ENCODE data around the gene PSENEN. TPM values are rescaled to one million over a fixed set of nuclear protein-coding genes. Genes with fewer than 3 reads are reported as not detected.

Gene PSENEN
- total and polyA plus RNA-seq, 5 donors from 2014 or later: 21.1 to 99.6 (median 68.9) TPM

DNA sequence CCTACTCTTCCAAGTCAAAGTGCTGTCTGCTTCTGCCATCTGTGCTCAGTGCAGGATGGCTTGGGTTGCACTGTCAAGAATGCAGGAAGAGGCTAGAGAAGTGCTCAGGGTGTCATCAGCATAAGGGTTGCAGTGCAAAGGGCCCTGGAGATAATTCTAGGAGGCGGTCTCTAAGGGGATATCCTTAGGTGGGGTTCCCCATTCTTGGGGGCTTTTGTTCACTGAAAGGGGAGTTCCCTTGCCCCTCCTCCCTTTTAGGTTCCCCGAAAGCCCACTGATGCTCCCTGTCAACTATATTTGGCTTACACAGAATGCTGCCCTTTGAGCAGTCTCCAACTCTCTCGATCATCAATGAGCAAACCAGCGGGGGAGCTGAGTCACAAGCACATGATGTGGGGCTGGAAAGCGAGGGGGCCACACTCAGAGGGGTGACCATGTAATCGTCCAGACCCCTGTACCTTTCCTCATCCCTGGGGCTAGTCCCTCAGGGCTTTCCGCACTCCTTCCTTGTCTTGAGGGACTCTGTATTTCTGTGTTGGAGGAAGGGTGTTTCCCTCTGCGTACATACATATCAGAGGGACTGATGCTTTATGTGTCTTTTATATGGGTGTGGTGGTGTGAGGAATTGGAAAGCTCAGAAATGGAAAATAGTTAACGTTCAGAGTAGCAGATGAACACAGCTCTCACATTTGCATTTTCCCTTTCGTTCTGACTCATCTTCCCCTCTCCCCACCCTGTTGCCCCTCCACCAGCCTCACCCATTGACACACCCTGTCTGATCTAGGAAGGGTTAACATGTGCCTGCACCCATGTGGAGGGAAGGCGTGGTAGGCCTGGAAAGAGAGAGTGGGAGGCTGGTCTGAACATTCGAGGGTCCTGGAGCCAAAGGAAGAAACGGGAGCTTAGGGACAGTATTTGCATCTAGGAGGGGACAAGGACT is 34.4 kb upstream of the PSENEN start:
- H3K36me3 ChIP-seq (ENCODE audit: control insufficient read depth, insufficient read depth, low read length): no peaks in the 10 kb centered on the region
- peak overlapping the region; percentile 95 for H3K27ac ChIP-seq (ENCODE audit: insufficient read depth, low read length, poor library complexity, severe bottlenecking)
- no peaks in the 10 kb centered on the region for H3K27me3 Mint-ChIP-seq
- no peaks in the 10 kb centered on the region for H3K9me3 ChIP-seq (ENCODE audit: control insufficient read depth in 2 of 2, low read length in 2 of 2)
- H3K9me3 Mint-ChIP-seq: no peaks in the 10 kb centered on the region
- peak overlapping the region; percentile 12 to 84 (median 76) for H3K4me3 Mint-ChIP-seq
- H3K4me3 ChIP-seq (ENCODE audit: low read depth, low read length): peak overlapping the region; percentile 56
- peak overlapping the region; percentile 95 for H3K27ac Mint-ChIP-seq
- DNase-seq (peak; percentile 44 to 93 (median 46)), ATAC-seq (ENCODE audit: low read depth in 2 of 2) (peak; percentile 7 to 15)
- peaks cover 20 to 59% (median 44%) of the 10 kb centered on the region in 4 donors for H3K4me1 Mint-ChIP-seq
- no peaks in the 10 kb centered on the region for H3K27me3 ChIP-seq (ENCODE audit: control insufficient read depth, insufficient read depth, low read length)
- H3K4me1 ChIP-seq (ENCODE audit: control insufficient read depth, insufficient read depth, low read length, poor library complexity, severe bottlenecking): peaks cover 60% of the 10 kb centered on the region
- no peaks in the 10 kb centered on the region for H3K36me3 Mint-ChIP-seq

DNA sequence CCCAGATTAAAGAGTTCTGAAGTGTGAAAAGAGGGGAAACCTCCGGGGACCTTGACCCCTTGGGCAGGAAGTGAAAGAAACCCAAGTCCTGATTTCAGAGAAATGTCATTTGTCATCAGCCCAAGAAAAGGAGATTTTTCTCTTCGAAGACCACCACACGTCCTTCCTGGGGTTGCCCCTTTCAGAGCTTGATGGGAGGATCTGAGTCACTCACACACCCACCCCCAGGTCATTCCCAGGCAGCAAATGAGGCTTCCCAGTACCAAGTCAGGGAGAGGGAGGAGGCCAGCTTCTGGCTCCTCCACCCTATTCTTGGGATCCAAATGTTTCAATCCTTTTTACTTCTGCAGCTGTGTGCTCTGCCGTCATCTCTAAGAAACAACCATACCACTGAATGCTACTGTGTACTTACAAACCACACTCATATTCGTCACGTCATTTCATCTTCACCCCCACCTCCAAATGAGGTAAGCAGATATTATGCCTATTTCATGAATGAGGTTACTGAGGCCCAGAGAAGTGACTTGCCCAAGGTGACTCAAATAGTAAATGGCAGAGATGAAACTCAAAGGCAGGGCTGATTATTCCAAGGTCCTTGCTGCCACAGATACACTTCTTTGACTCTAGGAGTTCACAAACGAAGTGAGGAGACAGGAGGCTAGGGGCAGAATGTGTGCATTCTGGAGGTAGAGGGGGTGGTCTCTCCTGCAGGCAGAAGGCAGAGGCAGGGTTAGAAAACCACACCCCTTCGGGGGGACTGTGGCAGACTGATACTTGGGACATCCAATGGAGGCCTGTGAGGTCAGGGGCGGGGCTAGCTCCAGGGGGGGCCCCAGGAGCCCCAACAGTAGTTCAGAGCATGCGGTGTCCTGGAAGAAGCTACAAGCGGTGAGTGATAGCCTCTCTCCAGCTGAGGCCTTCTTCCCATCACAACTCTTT is 32.6 kb upstream of the PSENEN start:
- Mint-ChIP-seq H3K36me3 (no peaks in the 10 kb centered on the region), H3K9me3 (no peaks in the 10 kb centered on the region), H3K27me3 (no peaks in the 10 kb centered on the region), H3K4me1 (peaks cover 20 to 68% (median 48%) of the 10 kb centered on the region in 4 donors), H3K27ac (peak overlapping the region; percentile 95 to 98 (median 95)), H3K4me3 (peak overlapping the region; percentile 85 to 93 (median 88))
- Histone ChIP-seq H3K27me3 (ENCODE audit: control insufficient read depth, insufficient read depth, low read length) (no peaks in the 10 kb centered on the region), H3K4me1 (ENCODE audit: control insufficient read depth, insufficient read depth, low read length, poor library complexity, severe bottlenecking) (peaks cover 68% of the 10 kb centered on the region), H3K27ac (ENCODE audit: insufficient read depth, low read length, poor library complexity, severe bottlenecking) (peak overlapping the region; percentile 95), H3K4me3 (ENCODE audit: low read depth, low read length) (peak overlapping the region; percentile 69), H3K36me3 (ENCODE audit: control insufficient read depth, insufficient read depth, low read length) (no peaks in the 10 kb centered on the region), H3K9me3 (ENCODE audit: control insufficient read depth in 2 of 2, low read length in 2 of 2) (no peaks in the 10 kb centered on the region)
- DNase-seq: peak; percentile 62 to 91 (median 81)
- ATAC-seq (ENCODE audit: low read depth in 2 of 2): peak; percentile 32 to 33

DNA sequence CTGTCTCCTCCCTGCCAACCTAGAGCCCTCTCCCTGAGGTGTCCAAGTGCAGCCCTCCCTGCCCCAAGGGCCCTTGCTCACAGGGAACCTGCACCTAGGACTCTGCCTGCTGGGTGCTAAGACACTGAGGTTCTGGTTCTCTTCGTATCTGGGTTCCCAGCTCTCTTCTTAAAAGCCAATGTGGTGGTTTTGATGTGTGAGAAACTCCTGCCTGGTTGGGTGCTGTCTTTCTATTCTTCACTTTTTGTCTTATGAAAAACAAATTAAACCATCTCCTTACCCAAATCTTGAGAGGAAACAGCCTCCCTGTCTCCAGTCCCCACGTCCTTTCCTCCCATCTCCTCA is 32.0 kb upstream of the PSENEN start:
- Mint-ChIP-seq H3K36me3 (no peaks in the 10 kb centered on the region), H3K27ac (peak overlapping the region; percentile 95 to 98 (median 95)), H3K4me3 (peak overlapping the region; percentile 85 to 93 (median 88)), H3K9me3 (no peaks in the 10 kb centered on the region), H3K27me3 (peaks cover under 1% of the 10 kb centered on the region), H3K4me1 (peaks cover 20 to 69% (median 48%) of the 10 kb centered on the region in 4 donors)
- Histone ChIP-seq H3K27me3 (ENCODE audit: control insufficient read depth, insufficient read depth, low read length) (no peaks in the 10 kb centered on the region), H3K4me1 (ENCODE audit: control insufficient read depth, insufficient read depth, low read length, poor library complexity, severe bottlenecking) (peaks cover 70% of the 10 kb centered on the region), H3K9me3 (ENCODE audit: control insufficient read depth in 2 of 2, low read length in 2 of 2) (no peaks in the 10 kb centered on the region), H3K27ac (ENCODE audit: insufficient read depth, low read length, poor library complexity, severe bottlenecking) (peak overlapping the region; percentile 95), H3K36me3 (ENCODE audit: control insufficient read depth, insufficient read depth, low read length) (no peaks in the 10 kb centered on the region), H3K4me3 (ENCODE audit: low read depth, low read length) (peak overlapping the region; percentile 69)
- ATAC-seq (ENCODE audit: low read depth in 2 of 2) (no peak), DNase-seq (peak in 1 of 3 donors; percentile 41)

DNA sequence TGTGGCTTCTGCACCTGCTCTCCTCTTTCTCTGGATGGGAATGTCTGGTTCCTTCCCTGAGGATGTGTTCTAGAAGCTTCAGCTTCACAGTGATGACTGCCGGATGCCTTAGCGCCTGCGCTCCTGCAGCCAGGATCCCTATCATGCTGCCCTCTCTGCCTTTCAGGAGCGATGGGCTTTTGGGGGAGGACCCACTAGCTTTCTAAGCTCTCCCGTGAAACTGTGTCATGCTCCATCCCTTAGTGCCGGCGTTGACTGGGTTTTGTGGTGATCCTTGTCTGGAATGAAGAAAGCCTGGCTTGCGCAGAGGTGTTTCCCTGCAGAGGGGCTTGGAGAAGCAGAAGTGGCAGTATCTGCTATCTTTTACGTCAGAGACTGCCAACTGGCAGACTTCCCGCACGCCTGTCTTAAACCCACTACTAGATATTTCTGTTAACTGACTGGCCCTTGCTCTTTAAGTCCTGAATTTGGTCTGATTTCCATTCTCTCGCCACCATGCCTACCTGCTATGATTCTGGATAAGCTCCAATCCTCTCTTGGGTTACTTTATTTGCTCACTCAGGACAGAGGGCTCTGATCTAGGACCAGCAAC is 31.5 kb upstream of the PSENEN start:
- Mint-ChIP-seq H3K4me3 (peak overlapping the region; percentile 85 to 93 (median 88)), H3K36me3 (no peaks in the 10 kb centered on the region), H3K9me3 (no peaks in the 10 kb centered on the region), H3K27ac (peak overlapping the region; percentile 95 to 98 (median 97)), H3K27me3 (peaks cover 4% of the 10 kb centered on the region), H3K4me1 (peaks cover 20 to 72% (median 48%) of the 10 kb centered on the region in 4 donors)
- Histone ChIP-seq H3K4me3 (ENCODE audit: low read depth, low read length) (peak overlapping the region; percentile 69), H3K36me3 (ENCODE audit: control insufficient read depth, insufficient read depth, low read length) (no peaks in the 10 kb centered on the region), H3K9me3 (ENCODE audit: control insufficient read depth in 2 of 2, low read length in 2 of 2) (no peaks in the 10 kb centered on the region), H3K4me1 (ENCODE audit: control insufficient read depth, insufficient read depth, low read length, poor library complexity, severe bottlenecking) (peaks cover 76% of the 10 kb centered on the region), H3K27me3 (ENCODE audit: control insufficient read depth, insufficient read depth, low read length) (no peaks in the 10 kb centered on the region), H3K27ac (ENCODE audit: insufficient read depth, low read length, poor library complexity, severe bottlenecking) (peak overlapping the region; percentile 95)
- no peak for ATAC-seq (ENCODE audit: low read depth in 2 of 2)
- peak in 1 of 3 donors; percentile 9 for DNase-seq

DNA sequence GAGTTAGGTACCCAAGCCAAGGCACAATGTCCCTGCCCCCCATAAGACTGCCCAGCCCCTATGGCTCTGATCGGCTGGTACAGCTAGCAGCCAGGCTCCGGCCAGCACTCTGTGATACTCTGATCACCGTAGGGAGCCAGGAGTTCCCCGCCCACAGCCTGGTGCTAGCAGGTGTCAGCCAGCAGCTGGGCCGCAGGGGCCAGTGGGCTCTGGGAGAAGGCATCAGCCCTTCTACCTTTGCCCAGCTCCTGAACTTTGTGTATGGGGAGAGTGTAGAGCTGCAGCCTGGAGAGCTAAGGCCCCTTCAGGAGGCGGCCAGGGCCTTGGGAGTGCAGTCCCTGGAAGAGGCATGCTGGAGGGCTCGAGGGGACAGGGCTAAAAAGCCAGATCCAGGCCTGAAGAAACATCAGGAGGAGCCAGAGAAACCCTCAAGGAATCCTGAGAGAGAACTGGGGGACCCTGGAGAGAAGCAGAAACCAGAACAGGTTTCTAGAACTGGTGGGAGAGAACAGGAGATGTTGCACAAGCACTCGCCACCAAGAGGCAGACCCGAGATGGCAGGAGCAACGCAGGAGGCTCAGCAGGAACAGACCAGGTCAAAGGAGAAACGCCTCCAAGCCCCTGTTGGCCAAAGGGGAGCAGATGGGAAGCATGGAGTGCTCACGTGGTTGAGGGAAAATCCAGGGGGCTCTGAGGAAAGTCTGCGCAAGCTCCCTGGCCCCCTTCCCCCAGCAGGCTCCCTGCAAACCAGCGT is 30.7 kb upstream of the PSENEN start:
- ATAC-seq (ENCODE audit: low read depth in 2 of 2): no peak
- peak overlapping the region; percentile 85 to 93 (median 88) for H3K4me3 Mint-ChIP-seq
- DNase-seq: peak in 2 of 3 donors; percentile 24 to 58
- peaks cover 4% of the 10 kb centered on the region for H3K27me3 Mint-ChIP-seq
- Histone ChIP-seq H3K4me3 (ENCODE audit: low read depth, low read length) (peak overlapping the region; percentile 69), H3K9me3 (ENCODE audit: control insufficient read depth in 2 of 2, low read length in 2 of 2) (no peaks in the 10 kb centered on the region), H3K36me3 (ENCODE audit: control insufficient read depth, insufficient read depth, low read length) (no peaks in the 10 kb centered on the region), H3K27ac (ENCODE audit: insufficient read depth, low read length, poor library complexity, severe bottlenecking) (peak overlapping the region; percentile 95), H3K27me3 (ENCODE audit: control insufficient read depth, insufficient read depth, low read length) (no peaks in the 10 kb centered on the region), H3K4me1 (ENCODE audit: control insufficient read depth, insufficient read depth, low read length, poor library complexity, severe bottlenecking) (peaks cover 84% of the 10 kb centered on the region)
- H3K9me3 Mint-ChIP-seq: no peaks in the 10 kb centered on the region
- H3K27ac Mint-ChIP-seq: peak overlapping the region; percentile 95 to 98 (median 97)
- H3K4me1 Mint-ChIP-seq: peaks cover 20 to 78% (median 52%) of the 10 kb centered on the region in 4 donors
- H3K36me3 Mint-ChIP-seq: no peaks in the 10 kb centered on the region

DNA sequence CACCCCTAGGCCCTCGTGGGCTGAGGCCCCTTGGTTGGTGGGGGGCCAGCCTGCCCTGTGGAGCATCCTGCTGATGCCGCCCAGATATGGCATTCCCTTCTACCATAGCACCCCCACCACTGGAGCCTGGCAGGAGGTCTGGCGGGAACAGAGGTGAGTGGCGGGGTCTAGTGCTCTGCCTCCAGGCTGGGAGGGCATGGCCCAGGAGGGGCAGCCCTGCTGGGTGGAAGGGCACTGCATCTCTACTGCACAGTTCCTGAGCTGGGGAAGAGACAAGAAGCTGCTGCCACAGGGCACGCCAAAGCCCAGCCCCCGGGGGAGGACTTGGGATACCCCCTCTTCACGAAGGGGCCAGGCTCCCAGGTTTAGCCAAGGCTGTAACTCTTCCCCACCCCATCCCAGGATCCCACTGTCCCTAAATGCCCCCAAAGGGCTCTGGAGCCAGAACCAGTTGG is 30.1 kb upstream of the PSENEN start:
- H3K27ac Mint-ChIP-seq: peak overlapping the region; percentile 92 to 95 (median 95)
- DNase-seq (no peak), ATAC-seq (ENCODE audit: low read depth in 2 of 2) (no peak)
- Histone ChIP-seq H3K27ac (ENCODE audit: insufficient read depth, low read length, poor library complexity, severe bottlenecking) (peak overlapping the region; percentile 95), H3K27me3 (ENCODE audit: control insufficient read depth, insufficient read depth, low read length) (no peaks in the 10 kb centered on the region), H3K36me3 (ENCODE audit: control insufficient read depth, insufficient read depth, low read length) (peaks cover 5% of the 10 kb centered on the region), H3K9me3 (ENCODE audit: control insufficient read depth in 2 of 2, low read length in 2 of 2) (no peaks in the 10 kb centered on the region), H3K4me3 (ENCODE audit: low read depth, low read length) (no peak overlapping the region), H3K4me1 (ENCODE audit: control insufficient read depth, insufficient read depth, low read length, poor library complexity, severe bottlenecking) (peaks cover 83% of the 10 kb centered on the region)
- peaks cover 20 to 78% (median 51%) of the 10 kb centered on the region in 4 donors for H3K4me1 Mint-ChIP-seq
- peak overlapping the region; percentile 86 to 99 (median 94) for H3K4me3 Mint-ChIP-seq
- H3K9me3 Mint-ChIP-seq: peaks cover 0 to 1% (median 0%) of the 10 kb centered on the region in 7 donors
- peaks cover 4% of the 10 kb centered on the region for H3K27me3 Mint-ChIP-seq
- peaks cover 3% of the 10 kb centered on the region for H3K36me3 Mint-ChIP-seq

Measured in CD4-positive, CD25-positive, alpha-beta regulatory T cell (primary cell).